GM18507 (cell line): ENCODE measurements around the gene DGAT2.
"Not testable (repeated sequence)": the region's sequence is repeated elsewhere in the genome, so short reads cannot be mapped to it uniquely, and the experiment has no call there.

Experiments used
- DNase-seq: peaks from one replicate; pipeline ENCODE4 v3.0.0; 2011; ENCODE audit warnings: low read depth; ENCODE audit not compliant: insufficient read length; ENCODE audit errors: extremely low spot score
- FAIRE-seq: peaks from 2 replicates; lab custom pipeline; 2011; peaks lifted over from hg19 to GRCh38; lab: Jason Lieb, UNC

The DGAT2 gene

GRCh38 chr11:75768112-75768908, at the start of gene DGAT2:
DGAT2 (plus strand) TSS chr11:75768778; CDS start chr11:75768992, 214 bp downstream.
- DNase-seq (peak; percentile 68), FAIRE-seq (peak; percentile 56)

- no peak for FAIRE-seq
Observed at GRCh38 chr11:75719340-75720239, 49.0 kb upstream of the DGAT2 start.

GRCh38 chr11:75720639-75721038, 47.9 kb upstream of the DGAT2 start:
- DNase-seq (no peak), FAIRE-seq (no peak)

More at GRCh38 chr11:75719340-75720239, 49.0 kb upstream of the DGAT2 start:
- no peak for DNase-seq

GRCh38 chr11:75721852-75722668, 46.5 kb upstream of the DGAT2 start:
- no peak for DNase-seq
- FAIRE-seq = no peak

GRCh38 chr11:75722669-75723042, 45.9 kb upstream of the DGAT2 start:
- DNase-seq = no peak
- no peak for FAIRE-seq

- no peak for FAIRE-seq
- DNase-seq = no peak
Observed at GRCh38 chr11:75725547-75726320, 42.8 kb upstream of the DGAT2 start.

GRCh38 chr11:75728992-75729391, 39.6 kb upstream of the DGAT2 start:
- no peak for DNase-seq
- no peak for FAIRE-seq

- FAIRE-seq (no peak), DNase-seq (no peak)
Observed at GRCh38 chr11:75731095-75731494, 37.5 kb upstream of the DGAT2 start.

- DNase-seq = no peak
- FAIRE-seq = no peak
Observed at GRCh38 chr11:75733071-75733430, 35.5 kb upstream of the DGAT2 start.

- no peak for DNase-seq
- FAIRE-seq = no peak
Observed at GRCh38 chr11:75733431-75734107, 35.0 kb upstream of the DGAT2 start.

- no peak for DNase-seq
- no peak for FAIRE-seq
Observed at GRCh38 chr11:75734491-75735180, 33.9 kb upstream of the DGAT2 start.

GRCh38 chr11:75735181-75735845, 33.3 kb upstream of the DGAT2 start:
- DNase-seq (no peak), FAIRE-seq (no peak)

- DNase-seq (no peak), FAIRE-seq (no peak)
Observed at GRCh38 chr11:75737314-75737713, 31.3 kb upstream of the DGAT2 start.

GRCh38 chr11:75740681-75741080, 27.9 kb upstream of the DGAT2 start:
- no peak for DNase-seq
- FAIRE-seq = no peak

- DNase-seq, FAIRE-seq: not testable (repeated sequence)
Observed at GRCh38 chr11:75743159-75743558, 25.4 kb upstream of the DGAT2 start.

GRCh38 chr11:75743711-75744563, 24.6 kb upstream of the DGAT2 start:
- no peak for FAIRE-seq

GRCh38 chr11:75745807-75746206, 22.8 kb upstream of the DGAT2 start:
- FAIRE-seq (no peak), DNase-seq (no peak)

More at GRCh38 chr11:75743711-75744563, 24.6 kb upstream of the DGAT2 start:
- no peak for DNase-seq
